ENCODE measurements around the gene MMAB. TPM values are rescaled to one million over a fixed set of nuclear protein-coding genes. Genes with fewer than 3 reads are reported as not detected.

Gene MMAB
- total RNA-seq, 4 donors from 2014 or later = 15.1 to 31.0 (median 21.7) TPM

- no peak for DNase-seq (ENCODE audit: low spot score in 2 of 2)
- WGBS, 2 donors = 66% methylated on average over 10 of the region's 10 CpGs
- TF ChIP-seq POLR2A (IDR thresholded peaks at IDR 0.05) (no peak), CTCF (IDR thresholded peaks at IDR 0.05) (no peak)
- H3K4me3 ChIP-seq (ENCODE audit: low read depth, poor library complexity, severe bottlenecking) = no peak overlapping the region
- intact Hi-C loops (cut with DNase I; ENCODE audit: low total_unique reads) = no loop called here
Measured at GRCh38 chr12:109591041-109591440, 17.7 kb upstream of the MMAB start.

GRCh38 chr12:109590566-109590965, 17.3 kb upstream of the MMAB start:
- intact Hi-C loops (cut with DNase I; ENCODE audit: low total_unique reads) = no loop called here
- TF ChIP-seq CTCF (IDR thresholded peaks at IDR 0.05) (no peak), POLR2A (IDR thresholded peaks at IDR 0.05) (no peak)
- WGBS, 2 donors = 83 to 84% methylated on average over 8 of the region's 8 CpGs
- H3K4me3 ChIP-seq (ENCODE audit: low read depth, poor library complexity, severe bottlenecking) = no peak overlapping the region
- no peak for DNase-seq (ENCODE audit: low spot score in 2 of 2)

- intact Hi-C loops (cut with DNase I; ENCODE audit: low total_unique reads) = no loop called here
- TF ChIP-seq CTCF (IDR thresholded peaks at IDR 0.05) (no peak), POLR2A (IDR thresholded peaks at IDR 0.05) (no peak)
- H3K4me3 ChIP-seq (ENCODE audit: low read depth, poor library complexity, severe bottlenecking) = no peak overlapping the region
- 92 to 93% methylated on average over 16 of the region's 16 CpGs for WGBS, 2 donors
- DNase-seq (ENCODE audit: low spot score in 2 of 2) = no peak
Measured at GRCh38 chr12:109589691-109590245, 16.5 kb upstream of the MMAB start.

- no peak for DNase-seq (ENCODE audit: low spot score in 2 of 2)
- no peak overlapping the region for H3K4me3 ChIP-seq (ENCODE audit: low read depth, poor library complexity, severe bottlenecking)
- TF ChIP-seq POLR2A (IDR thresholded peaks at IDR 0.05) = no peak
- TF ChIP-seq CTCF (IDR thresholded peaks at IDR 0.05) = no peak
- intact Hi-C loops (cut with DNase I; ENCODE audit: low total_unique reads) = no loop called here
- WGBS, 2 donors = 85 to 87% methylated on average over 7 of the region's 7 CpGs
Measured at GRCh38 chr12:109589240-109589590, 15.9 kb upstream of the MMAB start.

GRCh38 chr12:109588461-109589239, 15.3 kb upstream of the MMAB start:
- 95% methylated on average over 26 of the region's 26 CpGs for WGBS, 2 donors
- TF ChIP-seq CTCF (IDR thresholded peaks at IDR 0.05) (no peak), POLR2A (IDR thresholded peaks at IDR 0.05) (no peak)
- intact Hi-C loops (cut with DNase I; ENCODE audit: low total_unique reads) = no loop called here
- H3K4me3 ChIP-seq (ENCODE audit: low read depth, poor library complexity, severe bottlenecking) = no peak overlapping the region
- DNase-seq (ENCODE audit: low spot score in 2 of 2) = no peak
